Measurements from ENCODE around the gene PTPRCAP. TPM values are rescaled to one million over a fixed set of nuclear protein-coding genes. Genes with fewer than 3 reads are reported as not detected.

Gene PTPRCAP
- total and polyA plus RNA-seq, 10 of the 15 experiments (the other 5 are each of a cell fraction or from before 2014, with no cell fraction given): 4.7 to 266 (median 125) TPM

GRCh38 chr11:67441731-67442351 is 4.4 kb upstream of the PTPRCAP start:
- SMC1A ChIA-PET (ENCODE audit: uncharacterized antibody, unreplicated experiment): interaction anchor here (1.5 kb wide), 1 partner anchor 19 kb away, joined by 5 read pairs; no protein-coding TSS in a partner anchor
- in situ Hi-C loops (cut with MboI): no loop called here
- no peak for ATAC-seq
- H3K36me3 ChIP-seq (ENCODE audit: control insufficient read depth in 2 of 2, insufficient read depth in 2 of 2, low read length in 1 of 2): peaks cover 0 to 1% of the 10 kb centered on the region in 2 experiments; a peak in 2 of 4 replicates
- no peak for DNase-seq (ENCODE audit: low read depth, low spot score)
- H3K9ac ChIP-seq (ENCODE audit: control insufficient read depth, insufficient read depth, low read length): no peak overlapping the region
- H3K9me3 ChIP-seq (replicated peaks; ENCODE audit: control insufficient read depth, insufficient read depth, low read length): no peaks in the 10 kb centered on the region
- CTCF ChIA-PET: no interaction called here
- no peaks in the 10 kb centered on the region for H3K27me3 ChIP-seq (replicated peaks in 1 of 2; ENCODE audit: control insufficient read depth in 2 of 2, insufficient read depth in 2 of 2, low read length in 1 of 2)
- TF ChIP-seq BCL3 (IDR thresholded peaks at IDR 0.05; ENCODE audit: borderline replicate concordance, insufficient read depth, low read depth, low read length, poor library complexity, severe bottlenecking) (no peak), TCF3 (IDR thresholded peaks at IDR 0.05; ENCODE audit: borderline replicate concordance, insufficient read depth, low read depth, low read length) (0 out of 2 replicates have a peak, but pooled peaks have one; percentile 9), MAX (IDR thresholded peaks at IDR 0.05; ENCODE audit: low read depth, low read length) (no peak), ZNF274 (IDR thresholded peaks at IDR 0.05; ENCODE audit: insufficient read depth, insufficient read length) (no peak), HDGF (IDR thresholded peaks at IDR 0.05) (0 out of 2 replicates have a peak, but pooled peaks have one; percentile 15), ZBTB40 (IDR thresholded peaks at IDR 0.05; ENCODE audit: borderline replicate concordance) (no peak), MLLT1 (IDR thresholded peaks at IDR 0.05) (peak; percentile 84), ZZZ3 (IDR thresholded peaks at IDR 0.05; ENCODE audit: control insufficient read depth, insufficient read length, low read depth) (no peak), POLR2A (IDR thresholded peaks at IDR 0.05; ENCODE audit: low read depth, low read length) (peak; percentile 20; the same call in 1 of the 2 replicates), ZSCAN29 (IDR thresholded peaks at IDR 0.05) (no peak), RFX5 (IDR thresholded peaks at IDR 0.05; ENCODE audit: low read depth, low read length) (no peak), CEBPZ (IDR thresholded peaks at IDR 0.05; ENCODE audit: low read depth, low read length) (no peak)
- peaks cover 35% of the 10 kb centered on the region for H3K4me1 ChIP-seq (ENCODE audit: control insufficient read depth, insufficient read depth, low read length)
- intact Hi-C loops (cut with micrococcal nuclease; ENCODE audit: unreplicated experiment): no loop called here
- no peak overlapping the region; the same call in 1 of the 2 replicates for H3K4me3 ChIP-seq
- H3K79me2 ChIP-seq (ENCODE audit: control insufficient read depth, insufficient read depth, low read length): peaks cover 34% of the 10 kb centered on the region
- H2AFZ ChIP-seq (ENCODE audit: control insufficient read depth, low read depth, low read length): no peak overlapping the region
- peak overlapping the region; percentile 26 for H3K4me2 ChIP-seq (ENCODE audit: control insufficient read depth, insufficient read depth)
- 87% methylated on average over 24 of the region's 28 CpGs for WGBS (ENCODE audit: insufficient coverage, insufficient replicate concordance, low lambda C conversion rate, missing lambda C conversion rate)
- no peaks in the 10 kb centered on the region for H4K20me1 ChIP-seq (ENCODE audit: control insufficient read depth, insufficient read depth)
- BruUV-seq (replicated peaks): TSS peak; percentile 30
- POLR2A ChIA-PET: interaction anchor here (1.5 to 1.6 kb wide), 3 partner anchors 18 to 43 kb away, joined by 3 to 5 read pairs (median 5); partner anchors contain the start of gene PPP1CA
- no peak overlapping the region for H3K27ac ChIP-seq (ENCODE audit: control insufficient read depth, insufficient read depth)
- RAD21 ChIA-PET (ENCODE audit: unreplicated experiment): no interaction called here
- FAIRE-seq: no peak

All from GM12878 (cell line).